Breast epithelium (tissue), 4 donors: ENCODE measurements around the gene HSF5. TPM values are rescaled to one million over a fixed set of nuclear protein-coding genes. Genes with fewer than 3 reads are reported as not detected.

Source experiments
- DNase-seq, 2 donors: peaks; one replicate each; pipeline ENCODE4 v3.0.0-alpha.2; 2019; ENCODE audit warnings: low spot score in 2 of 2
- H3K27ac ChIP-seq, 2 donors: fragments of 200-600 bp; sonication (generic) in 1 of 2; one replicate each; pipeline ENCODE4 v1.5.1; 2016 to 2019; ENCODE audit warnings: mild to moderate bottlenecking in 1 of 2
- H3K27me3 ChIP-seq, 2 donors: fragments of 200-600 bp; sonication (generic) in 1 of 2; one replicate each; pipeline versions ENCODE4 v1.5.1 to v1.6.0; 2017 to 2019; ENCODE audit warnings: control low read depth in 1 of 2, mild to moderate bottlenecking in 1 of 2
- H3K36me3 ChIP-seq: fragments of 200-600 bp; one replicate; pipeline ENCODE4 v1.5.1; 2019
- H3K4me1 ChIP-seq, 2 donors: fragments of 200-600 bp; sonication (generic); one replicate each; pipeline ENCODE4 v1.5.1; 2016 to 2019; ENCODE audit warnings: control low read depth in 1 of 2
- H3K4me3 ChIP-seq, 3 donors: fragments of 200-600 bp; sonication (generic); 1 replicate in 2 of 3; 2 replicates in 1 of 3; pipeline ENCODE4 v1.5.1; 2016 to 2019; ENCODE audit warnings: mild to moderate bottlenecking in 3 of 3, moderate library complexity in 2 of 3
- H3K9me3 ChIP-seq, 2 donors: fragments of 200-600 bp; sonication (generic) in 1 of 2; one replicate each; pipeline ENCODE4 v1.5.1; 2016 to 2019; ENCODE audit warnings: control low read depth in 1 of 2
- POLR2A ChIP-seq: fragments of 450-650 bp; IDR thresholded peaks from one replicate; pipeline ENCODE4 v1.6.1; 2016; ENCODE audit warnings: antibody characterized with exemption, mild to moderate bottlenecking, moderate library complexity
- POLR2AphosphoS5 ChIP-seq, 3 donors: sonication (generic); formaldehyde crosslinking; IDR thresholded peaks; one replicate each; pipeline ENCODE4 v1.6.1; 2017; ENCODE audit warnings: antibody characterized with exemption in 3 of 3
- intact Hi-C: fragments of 100-400 bp; cut with DNase I; formaldehyde crosslinking; loops from one replicate; pipeline ENCODE4 v1.15.1; 2023; ENCODE audit warnings: low total_unique reads
- total RNA-seq, 3 donors: library from RNA; depleted of rRNA; stranded (reverse); fragments of >200 nt; gene quantifications; one replicate each; pipeline ENCODE4 v1.1.0, GENCODE V29; 2016
- TF ChIP-seq, protein P1 (sequence below), 3 donors: fragments of 450-650 bp; IDR thresholded peaks; one replicate each; pipeline ENCODE4 v1.5.1; 2016 to 2017; ENCODE audit warnings: antibody characterized with exemption in 3 of 3, mild to moderate bottlenecking in 3 of 3, moderate library complexity in 3 of 3

Gene HSF5
- total RNA-seq, 3 donors from 2014 or later = under 0.01 to 0.33 (median 0.32) TPM

DNA sequence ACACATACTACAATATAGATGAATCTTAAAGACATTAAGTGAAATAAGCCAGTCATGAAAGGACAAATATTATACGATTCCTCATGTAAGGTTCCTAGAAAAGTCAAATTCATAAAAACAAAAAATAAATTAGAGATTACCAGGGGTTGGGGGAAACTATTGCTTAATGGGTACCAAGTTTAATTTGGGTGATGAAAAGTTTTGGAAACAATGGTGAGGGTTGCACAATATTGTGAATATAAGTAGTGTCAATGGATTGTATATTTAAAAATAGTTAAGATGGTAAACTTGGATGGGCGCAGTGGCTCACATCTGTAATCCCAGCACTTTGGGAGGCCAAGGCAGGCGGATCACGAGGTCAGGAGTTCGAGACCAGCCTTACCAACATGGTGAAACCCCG lies 17.9 kb downstream of the HSF5 start:
- TF ChIP-seq, protein P1, sequence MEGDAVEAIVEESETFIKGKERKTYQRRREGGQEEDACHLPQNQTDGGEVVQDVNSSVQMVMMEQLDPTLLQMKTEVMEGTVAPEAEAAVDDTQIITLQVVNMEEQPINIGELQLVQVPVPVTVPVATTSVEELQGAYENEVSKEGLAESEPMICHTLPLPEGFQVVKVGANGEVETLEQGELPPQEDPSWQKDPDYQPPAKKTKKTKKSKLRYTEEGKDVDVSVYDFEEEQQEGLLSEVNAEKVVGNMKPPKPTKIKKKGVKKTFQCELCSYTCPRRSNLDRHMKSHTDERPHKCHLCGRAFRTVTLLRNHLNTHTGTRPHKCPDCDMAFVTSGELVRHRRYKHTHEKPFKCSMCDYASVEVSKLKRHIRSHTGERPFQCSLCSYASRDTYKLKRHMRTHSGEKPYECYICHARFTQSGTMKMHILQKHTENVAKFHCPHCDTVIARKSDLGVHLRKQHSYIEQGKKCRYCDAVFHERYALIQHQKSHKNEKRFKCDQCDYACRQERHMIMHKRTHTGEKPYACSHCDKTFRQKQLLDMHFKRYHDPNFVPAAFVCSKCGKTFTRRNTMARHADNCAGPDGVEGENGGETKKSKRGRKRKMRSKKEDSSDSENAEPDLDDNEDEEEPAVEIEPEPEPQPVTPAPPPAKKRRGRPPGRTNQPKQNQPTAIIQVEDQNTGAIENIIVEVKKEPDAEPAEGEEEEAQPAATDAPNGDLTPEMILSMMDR (IDR thresholded peaks at IDR 0.05) = no peak
- TF ChIP-seq POLR2A (no peak), POLR2AphosphoS5 (IDR thresholded peaks at IDR 0.05) (no peak)
- intact Hi-C loops = no loop called here
- Histone ChIP-seq H3K4me3 (no peak overlapping the region), H3K27me3 (no peaks in the 10 kb centered on the region), H3K36me3 (no peaks in the 10 kb centered on the region), H3K9me3 (no peaks in the 10 kb centered on the region), H3K4me1 (no peaks in the 10 kb centered on the region), H3K27ac (no peak overlapping the region)
- no peak for DNase-seq

DNA sequence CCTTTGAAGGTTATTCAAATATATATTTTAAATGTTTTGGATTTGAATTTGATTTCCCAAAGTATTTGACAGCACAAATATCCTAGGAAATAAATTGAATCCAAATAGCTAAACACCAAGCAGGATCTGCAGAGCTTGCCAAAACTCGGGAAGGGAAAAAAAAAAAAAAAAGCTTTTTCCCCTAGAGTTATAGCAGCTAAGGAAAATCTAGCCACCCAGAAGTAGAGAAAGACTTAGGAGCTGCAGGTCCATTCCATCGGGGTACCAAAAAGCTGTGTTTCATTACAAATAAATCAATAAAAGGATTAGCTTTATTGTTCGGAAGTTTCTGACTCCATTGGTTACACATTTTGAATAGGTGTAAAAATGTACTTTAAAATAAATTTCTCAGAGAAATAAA lies 19.3 kb downstream of the HSF5 start:
- no peaks in the 10 kb centered on the region for H3K9me3 ChIP-seq
- H3K4me1 ChIP-seq = no peaks in the 10 kb centered on the region
- H3K27me3 ChIP-seq = no peaks in the 10 kb centered on the region
- H3K27ac ChIP-seq = no peak overlapping the region
- no peaks in the 10 kb centered on the region for H3K36me3 ChIP-seq
- intact Hi-C loops = no loop called here
- no peak overlapping the region for H3K4me3 ChIP-seq
- no peak for TF ChIP-seq POLR2AphosphoS5 (IDR thresholded peaks at IDR 0.05)
- TF ChIP-seq POLR2A = no peak
- TF ChIP-seq, protein P1 (IDR thresholded peaks at IDR 0.05) = no peak
- DNase-seq = no peak

DNA sequence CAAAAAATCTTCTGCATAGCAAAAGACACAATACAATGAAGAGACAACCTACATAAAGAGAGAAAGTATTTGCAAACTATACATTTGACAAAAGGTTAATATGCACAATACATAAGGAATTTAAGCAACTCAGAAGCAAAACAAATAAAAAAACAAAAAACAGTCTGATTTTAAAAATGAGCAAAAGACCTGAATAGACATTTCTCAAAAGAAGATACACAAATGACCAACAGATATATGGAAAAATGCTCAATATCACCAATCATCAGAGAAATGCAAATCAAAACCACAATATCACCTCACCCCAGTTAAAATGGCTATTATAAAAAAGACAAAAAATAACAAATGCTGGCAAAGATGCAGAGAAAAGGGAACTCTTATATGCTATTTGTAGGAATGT lies 32.7 kb downstream of the HSF5 start:
- Histone ChIP-seq H3K4me3 (no peak overlapping the region), H3K4me1 (no peaks in the 10 kb centered on the region)
- no peak for TF ChIP-seq POLR2A
- TF ChIP-seq POLR2AphosphoS5 (IDR thresholded peaks at IDR 0.05) = no peak
- TF ChIP-seq, protein P1 (IDR thresholded peaks at IDR 0.05) = no peak

GRCh38 chr17:58452738-58453137 lies 35.5 kb downstream of the HSF5 start:
- DNase-seq = no peak
- H3K27ac ChIP-seq = no peak overlapping the region
- H3K4me1 ChIP-seq = no peaks in the 10 kb centered on the region
- no peaks in the 10 kb centered on the region for H3K36me3 ChIP-seq
- H3K4me3 ChIP-seq = no peak overlapping the region
- intact Hi-C loops = no loop called here
- H3K27me3 ChIP-seq = no peaks in the 10 kb centered on the region
- TF ChIP-seq POLR2A = no peak
- TF ChIP-seq POLR2AphosphoS5 (IDR thresholded peaks at IDR 0.05) = no peak
- TF ChIP-seq, protein P1 (IDR thresholded peaks at IDR 0.05) = no peak
- H3K9me3 ChIP-seq = no peaks in the 10 kb centered on the region

More for the DNA sequence above, 32.7 kb downstream of the HSF5 start:
- no peaks in the 10 kb centered on the region for H3K36me3 ChIP-seq
- H3K27me3 ChIP-seq = no peaks in the 10 kb centered on the region
- no peak overlapping the region for H3K27ac ChIP-seq
- no peak for DNase-seq
- H3K9me3 ChIP-seq = no peaks in the 10 kb centered on the region
- intact Hi-C loops = no loop called here

- intact Hi-C loops = no loop called here
- Histone ChIP-seq H3K36me3 (no peaks in the 10 kb centered on the region), H3K27ac (no peak overlapping the region), H3K9me3 (no peaks in the 10 kb centered on the region), H3K4me3 (no peak overlapping the region), H3K4me1 (no peaks in the 10 kb centered on the region), H3K27me3 (no peaks in the 10 kb centered on the region)
- DNase-seq = peak in 1 of 2 donors; percentile 65
- TF ChIP-seq POLR2A = no peak
- TF ChIP-seq, protein P1 (IDR thresholded peaks at IDR 0.05) = peak in 2 of 3 donors; percentile 59 to 71
Observed at GRCh38 chr17:58447039-58447975, 40.9 kb downstream of the HSF5 start.
